GM18502 (cell line): Measurements from ENCODE around the gene SFSWAP.
"Not testable (repeated sequence)": the region's sequence is repeated elsewhere in the genome, so short reads cannot be mapped to it uniquely, and the experiment has no call there.

Experiments used
- ATAC-seq: cut with Tn5 transposase; IDR thresholded peaks from one replicate; pipeline ENCODE4 v1.9.1; 2021; ENCODE audit warnings: mild to moderate bottlenecking; ENCODE audit not compliant: unreplicated experiment, poor library complexity

Gene SFSWAP

DNA sequence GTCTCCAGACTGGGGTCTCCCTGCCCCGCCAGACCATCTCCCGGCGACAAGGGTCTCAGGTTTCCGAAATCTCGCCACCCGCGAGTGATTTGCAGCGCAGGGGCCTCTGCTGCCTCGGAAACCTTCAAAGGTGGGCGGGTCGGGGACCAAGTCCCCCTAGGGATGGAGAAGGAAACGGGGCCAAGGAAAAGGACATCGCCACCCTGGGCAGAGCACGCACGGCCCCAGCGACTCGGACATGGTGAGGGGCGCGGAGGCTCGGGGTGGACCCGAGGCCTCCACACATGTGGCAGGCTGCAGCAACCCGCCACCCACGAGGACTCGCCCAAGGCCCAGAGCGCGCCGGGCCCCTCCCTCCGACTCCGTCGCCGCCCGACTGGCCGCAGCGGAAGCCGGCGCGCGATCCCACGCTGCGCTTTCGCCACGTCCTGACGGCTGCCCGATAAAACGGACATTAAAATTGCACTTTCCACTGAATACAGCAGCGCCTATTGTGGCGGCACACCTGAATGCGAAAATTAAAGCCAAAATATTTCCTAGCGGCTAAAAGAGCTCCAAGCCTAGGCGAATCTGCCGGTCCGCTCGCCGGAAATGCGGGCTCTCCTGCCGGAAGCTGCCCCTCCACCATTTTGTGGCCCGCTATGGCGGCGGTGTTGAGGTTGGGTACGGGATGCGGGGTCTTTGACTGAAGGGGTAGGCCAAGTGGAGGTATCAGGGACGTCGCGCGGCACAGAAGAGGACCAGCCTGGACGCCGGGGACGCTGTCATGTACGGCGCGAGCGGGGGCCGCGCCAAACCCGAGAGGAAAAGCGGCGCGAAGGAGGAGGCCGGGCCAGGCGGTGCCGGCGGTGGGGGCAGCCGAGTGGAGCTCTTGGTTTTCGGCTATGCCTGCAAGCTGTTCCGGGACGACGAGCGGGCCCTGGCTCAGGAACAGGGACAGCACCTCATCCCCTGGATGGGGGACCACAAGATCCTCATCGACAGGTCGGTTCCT, at the start of gene SFSWAP:
Gene SFSWAP (plus strand): TSS at position 627 of the 994 bp plus-strand sequence. CDS start 140 bp downstream, at position 767.
- ATAC-seq, result peak; percentile 94

DNA sequence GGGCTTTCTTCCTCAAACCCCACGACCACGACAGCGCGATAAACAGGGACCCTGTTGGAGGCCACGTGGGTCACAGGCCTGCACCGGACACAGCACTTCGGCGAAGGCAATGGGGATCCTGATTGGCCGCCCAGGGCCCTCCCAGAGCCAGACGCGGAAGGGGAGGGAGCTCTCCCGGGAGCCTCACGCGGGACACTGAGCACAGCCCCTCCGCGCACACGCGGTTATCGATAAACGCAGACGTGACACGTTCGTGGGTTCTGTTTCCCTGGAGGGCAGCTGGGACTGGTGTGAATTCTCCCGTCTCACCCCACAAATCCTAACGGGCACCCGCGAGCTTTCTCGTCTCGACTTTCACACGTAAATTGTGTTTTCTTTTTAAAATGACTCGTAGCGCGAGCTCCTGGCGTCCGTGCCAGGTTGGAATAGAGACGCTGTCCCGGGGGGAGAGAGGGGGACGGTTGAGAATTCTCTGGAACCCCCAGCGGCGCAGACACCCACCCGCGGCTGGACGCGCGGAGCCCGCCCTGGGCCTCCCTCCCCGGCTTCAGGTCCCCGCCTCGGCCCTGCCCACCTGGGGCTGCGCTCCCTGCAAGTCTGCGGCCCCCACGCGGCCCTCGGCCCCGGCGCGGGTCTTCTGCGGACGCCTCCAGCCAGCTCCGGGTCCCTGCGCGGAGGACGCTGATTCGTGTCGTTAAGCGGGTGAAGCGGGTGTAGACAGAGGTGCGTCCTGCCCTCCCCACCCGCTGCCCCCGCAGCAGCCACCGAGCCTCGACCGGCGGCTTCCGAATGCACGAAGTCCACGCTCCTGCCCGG, 49.5 kb upstream of the SFSWAP start:
- not testable (repeated sequence) for ATAC-seq

DNA sequence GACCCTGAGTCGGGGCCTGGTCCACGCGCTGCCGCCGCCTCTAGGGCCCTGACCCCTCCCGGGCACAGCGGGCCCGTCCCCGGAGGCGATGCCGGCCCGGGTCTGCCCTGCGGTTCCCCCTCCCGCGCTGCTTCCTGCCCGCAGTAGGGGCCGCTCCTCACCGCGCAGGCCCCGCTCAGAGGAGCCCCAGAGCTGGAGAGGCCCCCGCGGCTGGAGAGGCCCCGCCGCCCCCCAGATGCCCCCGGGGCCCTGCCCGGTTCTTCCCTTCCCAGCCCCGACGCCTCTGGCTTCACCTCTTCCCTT, 49.0 kb upstream of the SFSWAP start:
- not testable (repeated sequence) for ATAC-seq

DNA sequence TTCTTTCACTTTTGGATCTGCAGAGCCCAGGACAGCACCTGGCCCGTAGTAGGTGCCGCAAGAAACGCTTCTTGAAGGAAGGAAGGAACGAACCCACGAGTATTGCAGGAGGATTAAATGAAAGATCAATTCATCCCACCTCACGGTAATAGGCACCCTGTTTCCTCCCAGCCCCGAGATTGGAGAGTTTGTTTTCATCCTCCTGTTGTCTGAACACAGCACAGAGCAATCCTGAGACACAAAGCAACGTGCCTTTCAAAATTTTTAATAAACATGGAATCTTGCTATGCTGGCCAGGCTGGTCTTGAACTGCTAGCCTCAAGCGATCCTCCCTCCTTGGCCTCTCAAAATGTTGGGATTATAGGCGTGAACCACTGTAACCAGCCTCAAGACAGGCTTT, 48.5 kb upstream of the SFSWAP start:
- ATAC-seq, result not testable (repeated sequence)

DNA sequence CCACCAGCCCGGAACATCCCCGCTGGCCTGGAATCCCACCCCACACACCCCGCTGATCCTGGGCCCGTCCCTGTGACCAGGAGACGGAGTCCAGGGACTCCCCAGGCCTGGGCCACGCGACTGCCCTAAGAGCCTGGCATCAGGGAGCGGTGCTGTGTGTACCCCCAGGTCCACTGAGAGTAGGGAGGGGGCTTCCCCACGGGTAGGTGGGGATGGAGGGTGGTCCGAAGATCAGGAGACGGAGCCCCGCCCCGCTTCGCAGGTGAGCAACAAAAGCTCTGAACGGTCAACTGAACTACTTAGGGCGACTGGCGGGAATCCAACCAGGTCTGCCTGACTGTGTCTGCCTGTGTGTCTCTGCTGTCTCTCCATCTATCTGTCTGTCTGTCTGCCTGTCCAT, 45.2 kb upstream of the SFSWAP start:
- not testable (repeated sequence) for ATAC-seq

DNA sequence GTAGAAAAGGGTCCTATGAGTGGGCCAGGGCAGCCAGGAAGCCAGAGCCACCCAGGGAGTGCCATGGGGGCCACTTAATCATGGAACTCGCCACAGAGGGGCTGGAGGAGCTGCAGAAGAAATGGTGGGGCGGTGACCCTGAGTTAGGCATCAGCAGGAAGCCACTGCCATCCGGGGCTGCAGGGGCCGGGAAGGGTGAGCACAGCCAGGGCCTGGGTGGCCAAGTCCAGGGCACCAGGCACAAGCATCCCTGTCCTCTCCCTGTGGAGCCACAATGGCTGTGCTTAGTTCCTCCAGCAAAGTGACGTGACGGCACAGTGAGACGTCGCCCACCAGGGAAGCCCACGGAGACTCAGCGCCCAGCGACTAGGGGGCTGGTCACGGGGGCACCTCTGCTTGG, 44.4 kb upstream of the SFSWAP start:
- ATAC-seq, result not testable (repeated sequence)

DNA sequence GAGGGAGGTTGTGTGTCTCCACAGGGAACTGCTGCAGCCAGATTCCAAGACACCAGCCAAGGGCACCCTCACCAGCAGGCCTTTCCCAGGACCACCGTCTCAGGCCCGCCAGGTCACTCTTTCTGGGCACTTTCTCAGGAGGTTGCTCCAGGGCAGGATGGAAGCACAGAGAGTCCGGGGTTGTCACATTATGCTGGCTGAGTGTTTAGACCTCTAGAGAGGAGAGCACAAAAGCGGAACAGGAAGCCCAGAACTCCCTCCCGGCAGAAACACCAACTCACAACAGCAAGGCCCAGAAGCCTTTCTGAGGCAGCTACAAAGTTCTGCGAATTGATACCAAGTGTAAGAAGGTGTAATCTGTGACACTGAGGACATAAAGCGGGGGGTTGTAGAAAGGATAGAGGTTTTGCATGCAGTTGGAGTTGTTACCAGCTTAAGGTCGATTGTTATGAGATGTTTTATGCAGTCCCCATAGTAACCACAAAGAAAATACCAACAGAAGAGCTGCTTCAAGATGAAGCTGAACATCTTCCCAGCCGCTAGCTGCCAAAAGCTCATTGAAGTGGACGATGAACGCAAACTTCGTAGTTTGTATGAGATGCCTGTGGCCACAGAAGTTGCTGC, 43.8 kb upstream of the SFSWAP start:
- not testable (repeated sequence) for ATAC-seq

DNA sequence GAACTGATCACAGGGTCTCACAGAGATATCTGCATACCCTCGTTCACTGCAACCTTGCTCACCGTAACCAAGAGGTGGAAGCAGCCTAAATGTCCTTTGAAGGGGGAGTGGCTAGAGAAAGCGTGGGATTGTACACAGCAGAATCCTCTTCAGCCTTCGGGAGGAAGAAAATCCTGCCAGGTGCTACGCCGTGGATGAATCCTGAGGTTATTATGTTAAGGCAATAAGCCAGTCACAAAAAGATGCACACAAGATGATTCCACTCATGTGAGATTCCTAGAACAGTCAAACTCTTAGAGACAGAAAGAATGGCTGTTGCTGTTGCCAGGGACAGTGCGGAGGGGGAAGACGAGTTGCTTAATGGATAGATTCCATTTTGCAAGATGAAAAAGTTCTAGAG, 39.6 kb upstream of the SFSWAP start:
- no peak for ATAC-seq

DNA sequence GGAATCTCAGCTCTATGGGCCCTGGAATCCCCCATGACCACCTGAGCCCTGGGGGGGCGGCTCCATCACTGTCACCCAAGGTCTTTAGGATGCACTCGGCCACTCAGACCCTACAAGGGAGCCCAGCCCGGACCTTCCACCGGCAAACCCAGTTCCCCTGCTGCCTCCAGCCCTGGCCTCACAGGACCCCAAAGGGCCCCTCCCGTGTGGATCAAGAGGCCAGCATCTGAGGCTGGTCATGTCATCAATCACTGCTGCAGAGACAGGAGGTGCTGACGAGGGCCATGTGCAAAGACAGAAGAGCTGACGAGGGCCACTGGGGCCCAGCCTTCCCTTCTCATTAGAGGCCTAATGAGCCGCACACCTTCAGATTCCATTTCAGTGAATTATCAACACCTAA, 39.0 kb upstream of the SFSWAP start:
- ATAC-seq, result no peak

DNA sequence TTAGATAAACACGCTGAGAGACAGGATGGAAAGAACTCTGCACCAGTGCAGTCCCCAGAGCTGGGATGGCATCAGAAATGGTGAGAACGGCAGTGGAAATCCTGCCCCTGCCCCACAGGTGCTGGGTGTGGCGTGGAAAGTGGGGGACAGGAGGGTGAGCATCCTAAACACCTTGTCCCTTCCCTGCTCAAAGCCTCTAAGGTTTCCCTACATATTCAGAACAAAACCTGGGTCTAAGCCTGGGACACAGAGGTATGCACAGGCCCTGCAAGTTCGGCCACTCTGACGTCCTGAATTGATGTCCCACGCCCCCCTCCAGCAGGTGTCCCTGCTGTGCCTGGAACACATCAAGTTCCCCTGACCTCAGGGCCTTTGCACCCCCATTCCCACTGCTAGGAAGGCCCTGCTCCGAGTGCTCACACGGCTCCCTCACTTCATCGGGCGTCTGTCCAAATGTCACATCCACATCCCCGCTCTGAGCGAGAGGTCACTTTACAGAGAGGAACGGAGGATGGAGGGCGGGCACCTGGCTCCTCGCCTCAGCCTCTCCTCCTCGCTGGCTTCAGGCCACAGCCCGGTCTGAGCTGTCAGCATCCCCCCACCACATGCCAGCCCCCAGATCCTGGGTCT, 38.5 kb upstream of the SFSWAP start:
- no peak for ATAC-seq

DNA sequence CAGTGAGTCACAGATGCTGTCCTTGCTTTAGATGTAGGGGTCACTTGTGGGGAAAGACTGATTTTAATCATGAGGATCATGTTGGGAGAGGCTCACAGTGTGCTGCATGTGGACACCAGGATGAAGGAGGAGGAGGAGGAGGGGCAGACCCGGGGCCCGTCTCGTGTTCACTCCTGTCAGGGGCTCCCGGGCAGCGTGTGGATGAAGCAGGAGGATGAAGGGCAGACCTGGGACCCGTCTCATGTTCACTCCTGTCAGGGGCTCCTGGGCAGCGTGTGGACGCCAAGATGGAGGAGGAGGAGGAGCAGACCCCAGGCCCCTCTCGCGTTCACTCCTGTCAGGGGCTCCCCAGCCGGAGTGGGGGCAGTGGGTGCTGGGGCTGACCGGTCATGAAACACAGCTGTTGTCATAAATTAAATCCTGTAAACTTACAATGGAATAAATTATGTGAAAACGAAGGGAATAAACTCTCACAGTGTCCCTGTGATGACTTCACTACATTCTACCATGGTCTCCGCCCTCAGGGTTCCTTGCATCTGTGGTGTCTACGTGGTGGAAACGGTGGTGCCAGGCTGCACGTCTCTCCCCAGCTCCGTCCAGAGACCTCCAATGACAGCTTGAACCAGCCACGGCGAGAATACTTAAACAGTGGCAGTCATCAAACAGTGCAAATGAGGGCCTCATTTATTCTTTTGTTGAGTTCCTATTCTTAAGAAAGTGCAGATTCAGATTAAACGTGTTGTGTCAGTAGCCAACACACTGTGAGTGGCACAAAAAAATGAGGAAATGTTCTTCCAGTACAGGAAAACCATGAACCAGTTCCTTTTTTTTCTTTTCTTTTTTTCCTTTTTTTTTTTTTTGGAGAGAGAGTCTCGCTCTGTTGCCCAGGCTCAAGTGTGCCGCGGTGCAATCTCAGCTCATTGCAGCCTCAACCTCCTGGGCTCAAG, 37.7 kb upstream of the SFSWAP start:
- ATAC-seq, result no peak

DNA sequence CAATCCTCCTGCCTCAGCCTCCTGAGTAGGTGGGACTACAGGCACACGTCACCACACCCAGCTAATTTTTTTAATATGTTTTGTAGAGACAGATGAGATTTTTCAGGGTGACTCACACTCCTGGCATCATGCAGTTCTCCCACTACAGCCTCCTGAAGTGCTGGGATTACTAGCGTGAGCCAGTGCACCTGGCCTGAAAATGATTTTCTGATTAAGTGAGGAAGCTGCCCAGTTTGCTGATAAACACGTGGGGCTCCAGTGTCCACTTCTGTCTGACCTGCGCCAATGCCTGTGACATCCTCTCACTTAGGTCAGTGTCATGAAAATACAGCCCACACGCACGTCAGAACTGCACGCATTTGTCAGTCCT, 37.0 kb upstream of the SFSWAP start:
- no peak for ATAC-seq

DNA sequence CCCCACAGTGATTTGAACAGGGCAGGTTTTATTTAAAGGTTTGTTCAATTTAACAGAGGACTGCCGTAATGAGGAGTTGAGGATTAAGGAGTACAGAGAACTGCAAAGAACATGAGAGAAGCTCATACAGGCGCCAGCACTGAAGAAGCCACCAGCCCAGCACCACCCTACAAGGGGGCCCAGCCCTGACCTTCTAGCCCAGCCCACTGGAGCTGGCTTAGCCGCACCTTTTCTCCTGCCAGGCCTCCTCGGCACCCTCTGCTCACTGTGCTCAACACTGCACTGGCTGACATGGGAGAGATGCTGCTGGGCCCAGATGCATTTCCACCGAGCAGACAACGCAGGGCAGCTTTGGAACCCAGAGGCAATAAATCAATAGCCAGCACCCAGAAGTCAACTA, 36.5 kb upstream of the SFSWAP start:
- ATAC-seq, result no peak

DNA sequence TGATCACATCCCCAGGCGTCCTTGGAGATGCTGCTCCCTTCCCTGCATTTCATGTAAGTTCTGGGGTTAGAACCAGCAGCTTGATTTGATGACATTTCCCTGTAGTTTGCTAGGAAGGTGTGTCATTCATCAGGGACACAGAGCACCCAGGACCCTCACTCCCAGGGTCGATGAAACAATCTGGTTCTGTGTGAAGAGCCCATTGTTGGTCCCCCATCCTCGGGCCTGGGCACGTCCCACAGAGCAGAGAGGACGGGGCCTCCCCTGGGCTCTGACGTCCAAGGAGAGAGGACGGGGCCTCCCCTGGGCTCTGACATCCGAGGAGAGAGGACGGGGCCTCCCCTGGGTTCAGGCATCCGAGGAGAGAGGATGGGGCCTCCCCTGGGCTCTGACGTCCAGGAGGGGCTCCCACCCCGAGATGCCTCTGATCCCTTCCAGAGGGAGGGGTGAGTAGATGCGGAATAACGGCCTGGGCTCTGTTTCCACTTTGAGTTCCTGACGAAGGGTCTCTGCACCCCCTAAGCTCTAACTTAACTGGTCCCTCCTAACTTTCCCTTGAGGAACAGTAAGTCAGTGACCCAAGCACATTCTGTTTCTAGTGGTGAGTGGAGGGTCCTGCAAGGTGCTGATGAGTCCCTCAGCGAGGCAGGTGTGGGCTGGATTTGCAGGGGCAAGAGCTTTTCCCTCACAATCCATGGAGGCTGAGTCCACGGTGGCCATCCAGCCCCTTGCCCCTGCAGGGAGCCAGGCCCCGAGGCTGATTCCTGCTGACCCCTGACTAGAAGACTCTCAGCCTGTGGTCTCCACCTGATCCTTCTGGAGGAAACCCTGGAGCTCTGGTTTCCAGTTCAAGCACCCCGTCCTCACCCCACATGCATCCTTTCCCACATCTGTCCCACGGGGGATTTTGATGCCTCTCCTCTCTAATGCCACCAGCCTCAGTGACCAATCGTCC, 35.5 kb upstream of the SFSWAP start:
- no peak for ATAC-seq

DNA sequence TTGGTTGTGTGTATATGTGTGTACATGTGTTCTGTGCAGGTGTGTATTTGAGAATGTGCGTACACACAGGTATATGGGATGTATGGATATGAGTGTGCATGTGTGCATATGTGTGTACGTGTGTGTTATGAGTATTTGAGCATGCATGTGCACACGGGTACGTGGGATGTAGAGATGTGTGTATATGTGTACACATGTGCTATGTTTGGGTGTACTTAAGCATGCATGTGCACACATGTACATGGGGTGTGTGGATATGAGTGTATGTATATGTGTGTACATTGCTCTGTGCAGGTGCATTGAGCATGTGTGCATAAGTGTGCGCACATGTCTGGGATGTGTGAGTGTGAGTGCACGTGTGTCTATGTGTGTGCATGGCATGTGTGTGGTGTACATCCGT, 34.3 kb upstream of the SFSWAP start:
- no peak for ATAC-seq

DNA sequence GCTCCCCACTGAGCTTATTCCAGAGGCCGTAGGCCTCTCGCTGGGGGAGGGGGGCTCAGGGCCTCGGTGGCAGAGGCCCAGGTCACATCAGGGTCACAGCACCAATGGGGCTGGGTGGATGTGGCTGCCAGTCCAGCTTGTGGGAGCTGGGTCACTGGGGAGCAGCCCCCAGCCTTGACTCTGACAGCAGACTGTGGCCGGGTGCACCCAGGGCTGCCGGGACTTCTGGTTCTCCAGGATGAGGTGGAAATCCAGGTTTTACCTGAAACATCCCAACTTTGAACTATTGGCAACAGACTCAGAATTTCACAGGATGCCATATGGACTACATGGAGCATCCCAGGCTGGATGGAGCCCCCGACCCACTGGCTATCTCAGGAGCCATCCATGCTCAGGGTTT, 33.8 kb upstream of the SFSWAP start:
- not testable (repeated sequence) for ATAC-seq

DNA sequence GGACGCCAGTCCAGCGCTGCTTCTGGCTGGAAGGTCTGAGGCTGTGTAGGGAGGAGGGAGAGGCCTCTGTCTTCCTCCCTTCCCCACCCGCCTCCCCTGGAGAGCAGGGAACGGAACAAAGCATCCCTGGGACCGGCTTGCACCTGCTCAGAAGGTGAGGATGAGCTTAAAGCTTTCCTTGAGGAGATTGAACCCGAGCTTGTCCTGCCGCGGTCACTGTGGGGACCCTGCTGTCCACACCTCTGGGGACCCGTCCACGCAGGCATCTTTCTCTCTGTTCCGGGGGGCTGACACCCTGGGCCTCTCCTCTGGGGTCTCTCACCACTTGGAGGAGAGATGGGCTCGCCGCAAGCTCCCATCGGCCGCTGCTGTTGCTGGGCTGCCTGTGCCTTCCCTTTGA, 33.2 kb upstream of the SFSWAP start:
- ATAC-seq, result no peak
